Stimulated activated CD4-positive, alpha-beta T cell treated with anti-CD3 and anti-CD28 coated beads, Interleukin-2, amount 100 ng/mL, for 4 hours (primary cell): Measurements from ENCODE around the gene C1orf232.

Source experiments
- DNase-seq: peaks from one replicate; pipeline ENCODE4 v3.0.0-alpha.2; 2020; ENCODE audit warnings: low read depth

The C1orf232 gene

DNA sequence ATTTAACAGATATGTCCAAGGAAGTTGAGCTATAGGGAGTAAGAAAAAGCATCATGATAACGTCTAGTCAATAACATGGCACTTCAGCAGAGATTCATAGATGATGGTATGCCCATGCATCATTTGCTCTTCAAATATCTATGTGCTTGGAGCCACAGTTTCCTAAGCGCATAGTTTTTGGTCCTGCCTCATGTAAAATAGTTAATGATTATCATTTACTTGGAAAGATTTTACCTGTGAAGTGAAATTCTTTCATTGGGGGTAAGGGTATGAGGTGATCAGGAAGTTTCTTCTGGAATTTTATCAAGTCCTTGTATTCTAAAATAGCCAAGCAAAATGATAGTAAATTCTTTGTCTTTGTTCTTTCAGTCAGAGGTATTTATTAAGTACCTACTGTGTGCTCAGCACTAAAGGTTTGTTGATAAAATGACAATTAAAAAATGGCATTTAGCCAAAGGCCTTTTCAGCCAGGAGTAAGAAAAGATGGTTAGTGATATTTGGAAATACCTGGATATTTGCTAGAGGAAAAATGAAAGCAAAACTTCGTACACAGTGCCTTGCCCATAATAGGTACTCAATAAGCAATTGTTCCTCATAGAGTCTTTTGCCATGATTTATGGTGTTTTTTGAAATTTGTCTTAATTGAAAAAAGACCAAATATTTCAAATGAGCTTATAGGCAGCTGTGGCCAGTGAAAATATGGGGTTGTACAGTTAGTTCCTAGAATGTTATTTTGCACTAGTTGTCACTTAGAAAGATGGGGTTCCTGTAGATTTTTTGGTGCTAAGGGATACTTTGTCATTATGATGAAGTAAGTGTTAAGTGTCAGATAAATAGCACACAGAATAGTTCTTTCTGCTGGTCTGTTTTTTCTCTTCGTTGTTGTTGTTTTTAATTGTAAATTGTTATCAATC lies 44.1 kb downstream of the C1orf232 start:
- no peak for DNase-seq

DNA sequence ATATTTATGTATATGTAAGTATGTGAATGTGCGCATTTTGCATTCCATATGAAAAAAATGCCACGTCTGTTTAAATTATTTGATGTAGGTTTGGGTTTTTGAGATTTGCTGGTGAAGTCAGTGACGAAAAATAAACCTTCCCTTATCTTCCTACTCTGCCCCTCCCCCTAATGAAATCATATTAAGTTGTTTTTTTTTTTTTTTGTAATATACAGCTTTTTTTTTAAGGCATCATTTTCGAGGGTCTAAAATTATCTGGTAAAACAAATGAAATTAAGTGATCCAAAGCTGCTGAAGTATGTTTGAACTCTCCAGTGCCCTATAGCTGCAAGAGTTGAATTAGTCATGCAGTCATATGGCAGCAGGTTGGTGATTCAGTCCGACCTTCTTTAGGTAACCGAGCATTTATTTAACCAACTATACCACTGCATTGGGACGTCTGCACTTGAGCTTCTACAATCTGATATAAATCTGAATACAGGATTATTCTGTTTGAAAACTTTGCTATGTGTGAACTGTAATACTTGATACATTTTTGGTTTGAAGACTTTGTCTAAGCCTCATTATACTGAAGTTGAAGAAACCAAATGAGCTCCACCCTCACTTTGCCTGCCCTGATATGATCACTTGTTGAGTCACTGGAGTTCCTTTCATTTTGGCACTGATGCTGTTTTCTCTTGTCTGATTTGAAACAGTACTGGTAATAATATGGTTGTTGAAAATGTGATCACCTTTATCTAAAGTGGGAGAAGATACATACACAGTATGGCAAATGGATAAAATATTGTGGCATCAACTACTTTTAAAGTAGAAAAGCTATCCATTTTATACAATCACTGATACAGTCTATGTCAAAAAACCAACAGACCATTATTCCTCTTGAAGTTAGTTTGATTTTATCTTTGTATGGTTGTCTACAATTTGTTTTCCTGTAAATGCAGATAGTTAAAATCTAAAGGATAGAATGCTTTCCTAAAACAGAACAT lies 45.5 kb downstream of the C1orf232 start:
- DNase-seq: no peak

DNA sequence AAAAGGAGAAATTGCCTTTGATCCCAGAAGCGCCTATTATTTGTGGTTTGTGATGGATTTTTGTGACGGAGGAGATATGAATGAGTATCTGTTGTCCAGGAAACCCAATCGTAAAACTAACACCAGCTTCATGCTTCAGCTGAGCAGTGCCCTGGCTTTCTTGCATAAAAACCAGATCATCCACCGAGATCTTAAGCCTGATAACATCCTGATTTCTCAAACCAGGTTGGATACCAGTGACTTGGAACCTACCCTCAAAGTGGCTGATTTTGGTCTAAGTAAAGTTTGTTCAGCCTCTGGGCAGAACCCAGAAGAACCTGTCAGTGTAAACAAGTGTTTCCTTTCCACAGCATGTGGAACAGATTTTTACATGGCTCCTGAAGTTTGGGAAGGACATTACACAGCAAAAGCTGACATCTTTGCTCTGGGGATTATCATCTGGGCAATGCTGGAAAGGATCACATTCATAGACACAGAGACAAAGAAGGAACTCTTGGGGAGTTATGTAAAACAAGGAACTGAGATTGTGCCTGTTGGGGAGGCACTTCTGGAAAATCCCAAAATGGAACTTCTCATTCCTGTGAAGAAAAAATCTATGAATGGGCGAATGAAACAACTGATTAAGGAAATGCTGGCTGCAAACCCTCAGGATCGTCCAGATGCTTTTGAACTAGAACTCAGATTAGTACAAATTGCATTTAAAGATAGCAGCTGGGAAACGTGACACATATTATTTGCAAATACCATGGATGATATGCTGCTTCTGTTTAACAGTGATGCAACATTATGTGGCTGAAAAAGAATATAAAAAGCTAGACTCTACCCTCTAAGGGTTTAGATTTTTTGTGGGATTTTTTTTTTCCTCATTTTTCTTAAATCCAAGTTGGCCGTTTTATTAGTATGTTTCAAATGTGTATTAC lies 46.6 kb downstream of the C1orf232 start:
- DNase-seq: no peak

DNA sequence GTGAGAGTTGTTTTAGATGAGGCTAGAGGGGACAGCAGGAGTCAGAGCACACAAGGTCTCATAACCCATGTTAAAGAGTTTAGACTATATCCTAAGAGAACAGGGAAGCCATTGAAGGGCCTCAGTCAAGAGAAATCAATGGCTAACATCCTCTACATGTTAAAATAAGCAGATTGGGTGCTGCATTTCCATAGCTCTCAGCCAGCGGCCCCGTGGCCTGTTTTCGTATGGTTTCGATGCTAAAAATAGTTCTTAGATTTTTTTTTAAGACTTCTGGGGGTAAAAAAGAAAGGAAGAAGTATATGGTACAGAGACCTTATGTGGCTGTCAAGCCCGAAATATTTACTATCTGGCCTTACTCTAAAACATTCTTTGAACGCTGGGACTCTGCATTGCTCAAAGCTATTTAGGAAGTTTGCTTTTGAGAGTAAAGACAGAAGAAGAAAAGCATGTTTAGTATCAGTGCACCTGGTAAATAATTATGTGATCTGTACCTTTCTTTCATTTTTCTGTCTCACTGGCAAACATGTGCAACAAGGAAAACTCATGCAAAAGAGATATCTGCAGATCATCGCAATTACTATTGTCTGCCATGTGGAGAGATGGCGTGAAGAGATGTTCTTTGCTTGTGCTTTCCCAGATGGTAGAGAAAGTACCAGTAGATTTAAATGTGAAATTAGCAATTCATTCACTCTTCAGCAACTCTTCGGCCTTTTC lies 48.7 kb downstream of the C1orf232 start:
- no peak for DNase-seq

DNA sequence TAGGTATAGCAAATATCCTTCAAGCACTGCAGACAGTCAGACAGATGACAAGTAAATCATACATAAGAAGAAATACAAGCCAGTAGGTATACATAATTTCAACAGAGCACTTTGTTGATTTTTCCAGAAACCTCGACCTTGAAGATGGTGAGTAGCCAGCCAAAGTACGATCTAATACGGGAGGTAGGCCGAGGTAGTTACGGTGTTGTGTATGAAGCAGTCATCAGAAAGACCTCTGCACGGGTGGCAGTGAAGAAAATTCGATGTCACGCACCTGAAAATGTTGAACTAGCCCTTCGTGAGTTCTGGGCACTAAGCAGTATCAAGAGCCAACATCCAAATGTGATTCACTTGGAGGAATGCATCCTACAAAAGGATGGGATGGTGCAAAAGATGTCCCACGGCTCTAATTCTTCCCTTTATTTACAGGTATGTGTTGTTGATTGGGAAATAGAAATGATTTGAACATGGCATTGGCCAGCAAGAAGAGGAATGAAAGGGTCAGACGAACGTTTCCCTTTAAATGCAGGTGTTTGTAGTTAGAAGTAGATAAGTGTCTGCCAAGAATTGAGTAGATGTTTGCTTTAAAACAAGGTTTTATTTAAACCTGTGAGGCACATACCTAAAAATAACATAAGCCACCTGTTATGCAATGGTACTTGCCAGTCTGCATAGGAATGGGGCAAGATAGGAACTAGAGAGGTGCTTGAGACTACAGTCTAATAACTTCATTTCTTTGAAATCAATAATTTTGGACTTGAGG lies 54.4 kb downstream of the C1orf232 start:
- DNase-seq: no peak
